Liver (tissue), 3 donors: ENCODE measurements around the gene CD55.

ENCODE experiments used
- ATF3 ChIP-seq: IDR thresholded peaks from 2 replicates; pipeline ENCODE4 v1.6.1; 2016; ENCODE audit warnings: antibody characterized with exemption
- CTCF ChIP-seq: fragments of 150-350 bp; IDR thresholded peaks from 2 replicates; pipeline ENCODE4 v1.5.1; 2017; ENCODE audit warnings: improper control_type of control experiment, low read depth, low read length; ENCODE audit not compliant: missing input control
- EGR1 ChIP-seq, 2 donors: IDR thresholded peaks; 2 replicates each; pipeline ENCODE4 v1.6.1; 2016 to 2018; ENCODE audit warnings: antibody characterized with exemption in 2 of 2, low read depth in 2 of 2
- FOXA1 ChIP-seq: IDR thresholded peaks from 2 replicates; pipeline ENCODE4 v1.6.1; 2016; ENCODE audit warnings: antibody characterized with exemption
- GABPA ChIP-seq, 2 donors: IDR thresholded peaks in 1 of 2; conservative IDR thresholded peaks in 1 of 2; 2 replicates each; pipeline ENCODE4 v1.6.1; 2016; ENCODE audit warnings: antibody characterized with exemption in 2 of 2, mild to moderate bottlenecking in 1 of 2, moderate library complexity in 1 of 2
- JUND ChIP-seq, 2 donors: IDR thresholded peaks; 2 replicates each; pipeline ENCODE4 v1.6.1; 2016; ENCODE audit warnings: antibody characterized with exemption in 2 of 2
- REST ChIP-seq: IDR thresholded peaks from 2 replicates; pipeline ENCODE4 v1.6.1; 2016; ENCODE audit warnings: antibody characterized with exemption, mild to moderate bottlenecking
- RXRA ChIP-seq, 2 donors: IDR thresholded peaks; 2 replicates each; pipeline ENCODE4 v1.6.1; 2017 to 2018; ENCODE audit warnings: antibody characterized with exemption in 2 of 2, mild to moderate bottlenecking in 1 of 2
- ZBTB33 ChIP-seq: IDR thresholded peaks from 2 replicates; pipeline ENCODE4 v1.6.1; 2016; ENCODE audit warnings: antibody characterized with exemption
- donor health status: healthy.
- donor health status: healthy.

- no peak for TF ChIP-seq CTCF
- no peak for TF ChIP-seq FOXA1
- no peak for TF ChIP-seq ATF3
- TF ChIP-seq REST: no peak
- no peak for TF ChIP-seq GABPA (IDR thresholded peaks at IDR 0.05 in 1 of 2, conservative IDR thresholded peaks at IDR 0.05 in 1 of 2)
- no peak for TF ChIP-seq ZBTB33
- no peak for TF ChIP-seq RXRA (IDR thresholded peaks at IDR 0.05)
- no peak for TF ChIP-seq EGR1 (IDR thresholded peaks at IDR 0.05; ENCODE audit: low read depth in 2 of 2)
- TF ChIP-seq JUND (IDR thresholded peaks at IDR 0.05): no peak
Measured at GRCh38 chr1:207304710-207305488, 16.6 kb upstream of the CD55 start.
